ENCODE data around the gene TENM3. TPM values are rescaled to one million over a fixed set of nuclear protein-coding genes. Genes with fewer than 3 reads are reported as not detected.

The TENM3 gene
- total and polyA plus RNA-seq, 10 of the 15 experiments (the other 5 are each of a cell fraction or from before 2014, with no cell fraction given): 0.01 to 1.7 (median 0.08) TPM; not detected in 2

DNA sequence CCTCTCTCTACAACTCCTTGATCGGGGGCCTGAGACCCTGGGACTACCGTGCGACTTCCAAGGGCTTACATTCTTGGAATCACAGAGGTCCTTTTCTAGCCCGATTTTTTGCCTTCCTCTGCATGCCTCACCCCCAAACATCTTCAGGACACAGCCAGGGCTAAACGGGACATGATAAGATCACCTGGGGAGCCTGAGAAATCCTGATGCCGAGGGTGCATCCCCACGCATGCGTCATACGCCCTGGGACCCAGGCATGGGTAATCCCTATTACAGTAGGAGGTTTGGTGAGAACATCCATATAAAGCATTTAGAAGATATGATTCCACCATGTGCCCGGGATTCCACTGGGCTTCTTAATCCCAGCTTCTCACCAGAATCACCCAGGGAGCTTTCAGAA lies 596.9 kb downstream of the TENM3 start (continued):
- TF ChIP-seq, protein P1, sequence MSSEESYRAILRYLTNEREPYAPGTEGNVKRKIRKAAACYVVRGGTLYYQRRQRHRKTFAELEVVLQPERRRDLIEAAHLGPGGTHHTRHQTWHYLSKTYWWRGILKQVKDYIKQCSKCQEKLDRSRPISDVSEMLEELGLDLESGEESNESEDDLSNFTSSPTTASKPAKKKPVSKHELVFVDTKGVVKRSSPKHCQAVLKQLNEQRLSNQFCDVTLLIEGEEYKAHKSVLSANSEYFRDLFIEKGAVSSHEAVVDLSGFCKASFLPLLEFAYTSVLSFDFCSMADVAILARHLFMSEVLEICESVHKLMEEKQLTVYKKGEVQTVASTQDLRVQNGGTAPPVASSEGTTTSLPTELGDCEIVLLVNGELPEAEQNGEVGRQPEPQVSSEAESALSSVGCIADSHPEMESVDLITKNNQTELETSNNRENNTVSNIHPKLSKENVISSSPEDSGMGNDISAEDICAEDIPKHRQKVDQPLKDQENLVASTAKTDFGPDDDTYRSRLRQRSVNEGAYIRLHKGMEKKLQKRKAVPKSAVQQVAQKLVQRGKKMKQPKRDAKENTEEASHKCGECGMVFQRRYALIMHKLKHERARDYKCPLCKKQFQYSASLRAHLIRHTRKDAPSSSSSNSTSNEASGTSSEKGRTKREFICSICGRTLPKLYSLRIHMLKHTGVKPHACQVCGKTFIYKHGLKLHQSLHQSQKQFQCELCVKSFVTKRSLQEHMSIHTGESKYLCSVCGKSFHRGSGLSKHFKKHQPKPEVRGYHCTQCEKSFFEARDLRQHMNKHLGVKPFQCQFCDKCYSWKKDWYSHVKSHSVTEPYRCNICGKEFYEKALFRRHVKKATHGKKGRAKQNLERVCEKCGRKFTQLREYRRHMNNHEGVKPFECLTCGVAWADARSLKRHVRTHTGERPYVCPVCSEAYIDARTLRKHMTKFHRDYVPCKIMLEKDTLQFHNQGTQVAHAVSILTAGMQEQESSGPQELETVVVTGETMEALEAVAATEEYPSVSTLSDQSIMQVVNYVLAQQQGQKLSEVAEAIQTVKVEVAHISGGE (CRISPR knock-in tag; IDR thresholded peaks at IDR 0.05): no peak
- TF ChIP-seq, protein P2, sequence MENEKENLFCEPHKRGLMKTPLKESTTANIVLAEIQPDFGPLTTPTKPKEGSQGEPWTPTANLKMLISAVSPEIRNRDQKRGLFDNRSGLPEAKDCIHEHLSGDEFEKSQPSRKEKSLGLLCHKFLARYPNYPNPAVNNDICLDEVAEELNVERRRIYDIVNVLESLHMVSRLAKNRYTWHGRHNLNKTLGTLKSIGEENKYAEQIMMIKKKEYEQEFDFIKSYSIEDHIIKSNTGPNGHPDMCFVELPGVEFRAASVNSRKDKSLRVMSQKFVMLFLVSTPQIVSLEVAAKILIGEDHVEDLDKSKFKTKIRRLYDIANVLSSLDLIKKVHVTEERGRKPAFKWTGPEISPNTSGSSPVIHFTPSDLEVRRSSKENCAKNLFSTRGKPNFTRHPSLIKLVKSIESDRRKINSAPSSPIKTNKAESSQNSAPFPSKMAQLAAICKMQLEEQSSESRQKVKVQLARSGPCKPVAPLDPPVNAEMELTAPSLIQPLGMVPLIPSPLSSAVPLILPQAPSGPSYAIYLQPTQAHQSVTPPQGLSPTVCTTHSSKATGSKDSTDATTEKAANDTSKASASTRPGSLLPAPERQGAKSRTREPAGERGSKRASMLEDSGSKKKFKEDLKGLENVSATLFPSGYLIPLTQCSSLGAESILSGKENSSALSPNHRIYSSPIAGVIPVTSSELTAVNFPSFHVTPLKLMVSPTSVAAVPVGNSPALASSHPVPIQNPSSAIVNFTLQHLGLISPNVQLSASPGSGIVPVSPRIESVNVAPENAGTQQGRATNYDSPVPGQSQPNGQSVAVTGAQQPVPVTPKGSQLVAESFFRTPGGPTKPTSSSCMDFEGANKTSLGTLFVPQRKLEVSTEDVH (IDR thresholded peaks at IDR 0.05; ENCODE audit: low read depth, partially characterized antibody): no peak
- no peak for TF ChIP-seq ZNF687 (IDR thresholded peaks at IDR 0.05)

Measured in GM12878 (cell line).